Measurements from ENCODE around the gene KRI1.

KRI1 gene

DNA sequence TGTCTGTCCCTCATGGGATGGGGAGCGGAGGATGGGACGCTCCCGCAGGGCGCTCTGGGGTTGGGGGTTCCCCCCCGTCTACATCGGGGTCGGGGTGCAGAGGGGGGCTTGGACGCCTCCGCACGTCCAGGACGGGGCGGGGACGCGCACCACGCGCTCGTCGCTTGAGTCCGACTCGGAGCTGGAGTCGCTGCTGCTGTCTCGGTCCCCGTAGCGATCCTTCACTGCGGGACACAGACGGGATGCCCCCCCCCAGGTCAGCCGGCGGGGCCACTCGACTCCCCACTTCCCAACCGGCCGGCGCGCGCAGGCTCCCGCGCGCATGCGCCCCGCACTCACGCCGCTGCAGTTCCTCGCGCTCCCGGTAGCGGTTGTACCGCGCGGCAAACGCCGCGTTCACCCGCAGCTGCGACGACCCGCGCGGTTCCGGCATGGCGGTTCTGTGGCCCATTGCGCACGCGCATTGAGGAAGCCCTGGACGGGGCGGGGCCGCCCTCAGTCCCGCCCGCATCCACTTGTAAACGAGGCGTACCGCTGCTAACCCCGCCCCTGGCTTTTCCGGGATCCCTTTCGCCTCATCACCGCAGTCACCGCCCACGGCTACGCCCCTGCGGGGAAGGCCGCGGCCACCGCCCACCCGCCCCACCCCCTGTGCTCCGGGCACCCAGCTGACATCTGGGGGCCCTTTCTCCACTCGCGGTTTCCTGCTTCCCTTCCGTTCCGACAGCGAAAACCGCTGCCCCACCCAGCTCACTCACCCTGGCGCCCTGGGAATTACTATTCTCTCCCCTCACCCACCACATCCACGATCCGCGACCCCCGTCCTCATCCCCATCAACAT is at the start of gene KRI1:
Gene KRI1 (minus strand): TSS at position 444 of the 841 bp plus-strand sequence. CDS start 11 bp downstream, at position 433.
- in situ Hi-C loops (cut with MboI; ENCODE audit: low sequenced_read_pairs, unreplicated experiment), result no loop called here
- peak; percentile 98 for DNase-seq (ENCODE audit: low spot score)
- TF ChIP-seq, protein P1, sequence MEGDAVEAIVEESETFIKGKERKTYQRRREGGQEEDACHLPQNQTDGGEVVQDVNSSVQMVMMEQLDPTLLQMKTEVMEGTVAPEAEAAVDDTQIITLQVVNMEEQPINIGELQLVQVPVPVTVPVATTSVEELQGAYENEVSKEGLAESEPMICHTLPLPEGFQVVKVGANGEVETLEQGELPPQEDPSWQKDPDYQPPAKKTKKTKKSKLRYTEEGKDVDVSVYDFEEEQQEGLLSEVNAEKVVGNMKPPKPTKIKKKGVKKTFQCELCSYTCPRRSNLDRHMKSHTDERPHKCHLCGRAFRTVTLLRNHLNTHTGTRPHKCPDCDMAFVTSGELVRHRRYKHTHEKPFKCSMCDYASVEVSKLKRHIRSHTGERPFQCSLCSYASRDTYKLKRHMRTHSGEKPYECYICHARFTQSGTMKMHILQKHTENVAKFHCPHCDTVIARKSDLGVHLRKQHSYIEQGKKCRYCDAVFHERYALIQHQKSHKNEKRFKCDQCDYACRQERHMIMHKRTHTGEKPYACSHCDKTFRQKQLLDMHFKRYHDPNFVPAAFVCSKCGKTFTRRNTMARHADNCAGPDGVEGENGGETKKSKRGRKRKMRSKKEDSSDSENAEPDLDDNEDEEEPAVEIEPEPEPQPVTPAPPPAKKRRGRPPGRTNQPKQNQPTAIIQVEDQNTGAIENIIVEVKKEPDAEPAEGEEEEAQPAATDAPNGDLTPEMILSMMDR (IDR thresholded peaks at IDR 0.05; ENCODE audit: borderline replicate concordance, control extremely low read depth, extremely low read depth, insufficient read depth, missing control alignments), result no peak

DNA sequence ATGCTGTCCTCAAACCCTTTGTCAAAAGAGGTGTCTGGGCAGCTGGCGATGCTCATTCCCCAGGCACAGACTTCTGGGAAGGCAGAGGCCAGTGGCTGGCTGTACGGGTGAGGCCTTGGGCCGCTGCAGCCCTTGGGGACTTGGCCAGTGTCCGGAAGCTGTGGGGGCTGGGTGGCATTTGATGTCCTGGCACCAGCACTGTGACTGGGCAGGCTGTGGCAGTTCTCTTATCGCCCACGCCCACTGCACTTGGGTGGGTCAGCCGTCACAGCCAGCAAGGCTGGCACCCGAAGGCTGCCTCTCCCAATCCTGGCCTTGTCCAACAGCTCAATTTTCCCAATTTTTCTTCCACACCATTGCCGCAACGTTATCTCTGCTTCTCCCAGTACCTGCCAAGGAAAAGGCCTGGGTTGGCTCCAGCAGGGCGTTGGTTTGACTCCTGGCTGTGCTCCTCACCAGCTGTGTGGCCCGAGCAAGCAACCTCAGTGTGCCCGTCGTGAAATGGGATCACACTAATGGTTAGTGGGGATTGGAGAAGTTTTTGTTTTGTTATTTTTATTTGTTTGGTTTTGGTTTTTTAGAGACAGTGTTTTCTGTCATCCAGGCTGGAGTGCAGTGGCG is 46.8 kb upstream of the KRI1 start:
- in situ Hi-C loops (cut with MboI; ENCODE audit: low sequenced_read_pairs, unreplicated experiment), result no loop called here
- TF ChIP-seq, protein P1 (IDR thresholded peaks at IDR 0.05; ENCODE audit: borderline replicate concordance, control extremely low read depth, extremely low read depth, insufficient read depth, missing control alignments), result no peak
- DNase-seq (ENCODE audit: low spot score), result no peak

DNA sequence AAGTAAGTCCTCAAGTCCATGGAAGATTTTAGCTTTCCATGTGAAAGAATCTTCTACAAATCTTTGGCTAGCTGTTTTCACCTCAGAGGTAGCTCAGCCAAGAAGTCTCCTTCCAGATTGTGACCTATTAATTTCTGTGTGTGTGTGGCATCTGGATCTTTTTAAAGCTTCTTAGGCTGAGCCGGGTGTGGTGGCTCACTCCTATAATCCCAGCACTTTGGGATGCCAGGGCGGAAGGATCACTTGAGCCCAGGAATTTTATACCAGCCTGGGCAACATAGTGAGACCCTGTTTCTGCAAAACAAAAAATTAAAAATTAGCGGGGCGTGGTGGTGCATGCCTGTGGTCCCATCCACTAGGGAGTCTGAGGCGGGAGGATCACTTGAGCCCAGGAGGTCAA is 46.1 kb upstream of the KRI1 start:
- TF ChIP-seq, protein P1 (IDR thresholded peaks at IDR 0.05; ENCODE audit: borderline replicate concordance, control extremely low read depth, extremely low read depth, insufficient read depth, missing control alignments), result no peak
- DNase-seq (ENCODE audit: low spot score), result no peak
- in situ Hi-C loops (cut with MboI; ENCODE audit: low sequenced_read_pairs, unreplicated experiment), result no loop called here

DNA sequence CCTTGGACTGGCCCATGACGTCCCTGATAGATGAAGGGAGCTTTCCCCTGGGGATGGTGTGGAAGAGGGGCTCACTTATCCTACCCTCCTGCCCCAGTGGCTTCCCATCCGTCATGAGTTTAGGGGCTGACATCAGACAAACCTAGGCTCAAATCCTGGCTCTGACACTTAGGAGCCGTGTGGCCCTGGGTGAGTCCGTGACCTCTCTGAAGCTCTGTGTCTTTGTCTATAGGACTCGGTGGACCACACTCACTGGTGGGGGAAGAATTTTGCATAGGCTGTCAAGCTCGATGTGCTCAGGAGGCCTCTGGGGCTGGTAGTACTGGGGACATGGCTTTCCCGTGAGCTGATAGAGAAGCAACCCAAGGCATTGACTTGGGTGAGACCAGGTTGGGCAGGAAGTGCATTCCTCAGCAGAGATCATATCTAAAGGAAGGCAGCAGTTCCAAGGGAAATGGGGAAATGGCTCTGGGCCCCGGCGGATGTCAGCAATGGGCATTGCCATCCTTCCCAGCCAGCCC is 38.7 kb upstream of the KRI1 start:
- in situ Hi-C loops (cut with MboI; ENCODE audit: low sequenced_read_pairs, unreplicated experiment), result no loop called here
- TF ChIP-seq, protein P1 (IDR thresholded peaks at IDR 0.05; ENCODE audit: borderline replicate concordance, control extremely low read depth, extremely low read depth, insufficient read depth, missing control alignments), result no peak
- peak; percentile 60 for DNase-seq (ENCODE audit: low spot score)

DNA sequence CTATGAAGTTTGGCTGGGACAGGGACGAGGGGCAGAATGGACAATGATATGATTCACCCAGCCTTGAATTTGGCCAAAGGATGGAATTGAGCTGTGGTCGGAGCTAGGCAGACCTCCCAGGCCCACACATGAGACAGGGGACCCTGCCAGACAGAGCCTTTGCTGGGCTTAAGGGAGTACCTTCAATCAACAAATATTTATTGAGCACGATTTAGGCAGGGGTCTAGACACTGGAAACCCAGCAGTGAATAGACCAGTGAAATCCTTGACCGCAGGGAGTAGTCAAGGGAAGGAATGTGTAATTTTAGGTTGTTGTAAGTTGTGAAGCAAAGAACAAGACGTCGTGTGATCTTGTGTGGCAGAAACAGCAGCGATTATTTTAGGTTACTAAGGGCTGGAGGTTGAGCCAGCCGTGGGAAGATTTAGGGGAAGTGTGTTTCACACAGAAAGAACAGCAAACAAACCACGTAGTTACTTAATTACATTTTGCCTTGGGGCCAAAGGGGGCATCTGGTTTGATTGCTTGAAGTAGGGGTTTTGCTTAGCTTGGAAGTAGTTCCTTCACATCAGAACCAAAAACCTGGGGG is 38.2 kb upstream of the KRI1 start:
- in situ Hi-C loops (cut with MboI; ENCODE audit: low sequenced_read_pairs, unreplicated experiment), result no loop called here
- DNase-seq (ENCODE audit: low spot score), result peak; percentile 70

More for the DNA sequence above, 38.2 kb upstream of the KRI1 start:
- TF ChIP-seq, protein P1 (IDR thresholded peaks at IDR 0.05; ENCODE audit: borderline replicate concordance, control extremely low read depth, extremely low read depth, insufficient read depth, missing control alignments), result no peak
